Endothelial cell of umbilical vein (primary cell): ENCODE data around the gene CHN1.

Experiments
- EZH2 ChIP-seq: IDR thresholded peaks from 2 replicates; pipeline ENCODE4 v1.6.1; 2012; ENCODE audit warnings: borderline replicate concordance, low read depth, mild to moderate bottlenecking, moderate library complexity, low read length, inconsistent platforms; ENCODE audit not compliant: severe bottlenecking
- GATA2 ChIP-seq: IDR thresholded peaks from 2 replicates; pipeline ENCODE4 v1.7.0; 2011; ENCODE audit warnings: low read depth, mild to moderate bottlenecking, moderate library complexity, mixed read lengths, low read length; ENCODE audit not compliant: insufficient read length, insufficient read depth
- JUN ChIP-seq: IDR thresholded peaks from 2 replicates; pipeline ENCODE4 v1.6.1; 2011; ENCODE audit warnings: borderline replicate concordance, low read depth; ENCODE audit not compliant: insufficient read length, insufficient read depth
- MYC ChIP-seq: IDR thresholded peaks from one replicate; pipeline ENCODE4 v1.6.1; 2011; ENCODE audit warnings: mild to moderate bottlenecking, low read depth, low read length
- POLR2A ChIP-seq: IDR thresholded peaks from 2 replicates; pipeline ENCODE4 v1.6.1; 2012; ENCODE audit warnings: low read depth, mild to moderate bottlenecking, control low read depth, low read length
- POLR2AphosphoS5 ChIP-seq: IDR thresholded peaks from 2 replicates; pipeline ENCODE4 v1.6.1; 2012; ENCODE audit warnings: low read depth, mild to moderate bottlenecking, control low read depth, low read length, moderate library complexity; ENCODE audit not compliant: insufficient read depth
- TF ChIP-seq, protein P1 (sequence below), 2 donors: IDR thresholded peaks; 1 replicate in 1 of 2; 2 replicates in 1 of 2; pipeline ENCODE4 v1.5.1; 2011; ENCODE audit warnings: low read length in 2 of 2, mild to moderate bottlenecking in 2 of 2, moderate library complexity in 2 of 2, control low read depth in 1 of 2, inconsistent platforms in 1 of 2, low read depth in 1 of 2; ENCODE audit not compliant: insufficient read depth in 1 of 2; ENCODE audit errors: extremely low read depth in 1 of 2
- TF ChIP-seq, protein P2 (sequence below): IDR thresholded peaks from 2 replicates; pipeline ENCODE4 v1.6.1; 2011; ENCODE audit not compliant: insufficient read depth, insufficient read length

DNA sequence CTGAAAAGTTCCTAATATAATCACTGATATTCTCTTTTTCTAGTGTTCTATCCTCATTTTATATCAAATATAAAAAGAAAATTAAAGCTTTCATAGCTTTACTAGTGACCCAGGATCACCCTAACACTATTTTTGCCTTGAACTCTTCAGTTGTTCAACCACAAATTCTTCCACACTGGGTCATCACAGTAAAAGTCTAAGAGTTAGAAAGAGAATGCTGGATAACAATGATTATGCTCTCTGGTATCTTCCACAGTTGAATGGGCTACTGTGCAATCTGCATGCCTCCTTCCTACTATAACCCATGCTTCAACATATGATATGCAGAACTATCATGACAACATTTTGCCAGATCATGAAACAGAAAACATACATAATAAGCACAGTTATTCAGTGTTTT is 32.3 kb downstream of the CHN1 start:
- no peak for TF ChIP-seq JUN
- TF ChIP-seq MYC: no peak
- TF ChIP-seq, protein P1, sequence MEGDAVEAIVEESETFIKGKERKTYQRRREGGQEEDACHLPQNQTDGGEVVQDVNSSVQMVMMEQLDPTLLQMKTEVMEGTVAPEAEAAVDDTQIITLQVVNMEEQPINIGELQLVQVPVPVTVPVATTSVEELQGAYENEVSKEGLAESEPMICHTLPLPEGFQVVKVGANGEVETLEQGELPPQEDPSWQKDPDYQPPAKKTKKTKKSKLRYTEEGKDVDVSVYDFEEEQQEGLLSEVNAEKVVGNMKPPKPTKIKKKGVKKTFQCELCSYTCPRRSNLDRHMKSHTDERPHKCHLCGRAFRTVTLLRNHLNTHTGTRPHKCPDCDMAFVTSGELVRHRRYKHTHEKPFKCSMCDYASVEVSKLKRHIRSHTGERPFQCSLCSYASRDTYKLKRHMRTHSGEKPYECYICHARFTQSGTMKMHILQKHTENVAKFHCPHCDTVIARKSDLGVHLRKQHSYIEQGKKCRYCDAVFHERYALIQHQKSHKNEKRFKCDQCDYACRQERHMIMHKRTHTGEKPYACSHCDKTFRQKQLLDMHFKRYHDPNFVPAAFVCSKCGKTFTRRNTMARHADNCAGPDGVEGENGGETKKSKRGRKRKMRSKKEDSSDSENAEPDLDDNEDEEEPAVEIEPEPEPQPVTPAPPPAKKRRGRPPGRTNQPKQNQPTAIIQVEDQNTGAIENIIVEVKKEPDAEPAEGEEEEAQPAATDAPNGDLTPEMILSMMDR (IDR thresholded peaks at IDR 0.05; ENCODE audit: extremely low read depth in 1 of 2, insufficient read depth in 1 of 2, low read depth in 1 of 2, low read length in 2 of 2): no peak
- no peak for TF ChIP-seq POLR2AphosphoS5
- no peak for TF ChIP-seq EZH2
- TF ChIP-seq POLR2A: no peak
- TF ChIP-seq GATA2: no peak
- TF ChIP-seq, protein P2, sequence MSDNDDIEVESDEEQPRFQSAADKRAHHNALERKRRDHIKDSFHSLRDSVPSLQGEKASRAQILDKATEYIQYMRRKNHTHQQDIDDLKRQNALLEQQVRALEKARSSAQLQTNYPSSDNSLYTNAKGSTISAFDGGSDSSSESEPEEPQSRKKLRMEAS: no peak
